ENCODE measurements around the gene GRID2IP. TPM values are rescaled to one million over a fixed set of nuclear protein-coding genes. Genes with fewer than 3 reads are reported as not detected.
A peak's percentile ranks its signal among the peaks of the same experiment; 100 is the strongest.

GRID2IP gene
- total RNA-seq, 2 experiments from 2014 or later, result 0.05 to 0.11 TPM

GRCh38 chr7:6497637-6497905 is 53.7 kb downstream of the GRID2IP start:
- CTCF ChIA-PET, result interaction anchor here (1.1 kb wide), 1 partner anchor 30 kb away, joined by 3 read pairs; no protein-coding TSS in a partner anchor
- ATAC-seq, result no peak
- DNase-seq, result no peak
- Mint-ChIP-seq H3K4me1 (no peaks in the 10 kb centered on the region), H3K27ac (no peak overlapping the region), H3K9me3 (ENCODE audit: low read depth) (no peaks in the 10 kb centered on the region), H3K4me3 (no peak overlapping the region), H3K36me3 (ENCODE audit: low read depth) (no peaks in the 10 kb centered on the region), H3K27me3 (no peaks in the 10 kb centered on the region)
- POLR2A ChIA-PET, result no interaction called here
- intact Hi-C loops (cut with DNase I, micrococcal nuclease), result no loop called here

GRCh38 chr7:6496842-6497636 is 54.2 kb downstream of the GRID2IP start:
- POLR2A ChIA-PET, result no interaction called here
- CTCF ChIA-PET, result interaction anchor here (0.7 to 1.1 kb wide), 2 partner anchors 23 to 30 kb away, joined by 3 to 4 read pairs; no protein-coding TSS in a partner anchor

GRCh38 chr7:6495597-6496262 is 55.5 kb downstream of the GRID2IP start:
- ATAC-seq (peak; percentile 53), DNase-seq (no peak)
- Mint-ChIP-seq H3K36me3 (ENCODE audit: low read depth) (no peaks in the 10 kb centered on the region), H3K27me3 (no peaks in the 10 kb centered on the region), H3K9me3 (ENCODE audit: low read depth) (no peaks in the 10 kb centered on the region), H3K27ac (no peak overlapping the region), H3K4me3 (no peak overlapping the region), H3K4me1 (no peaks in the 10 kb centered on the region)
- intact Hi-C loops (cut with DNase I, micrococcal nuclease), result no loop called here
- POLR2A ChIA-PET, result no interaction called here
- CTCF ChIA-PET, result no interaction called here

More at GRCh38 chr7:6496842-6497636, 54.2 kb downstream of the GRID2IP start:
- H3K36me3 Mint-ChIP-seq (ENCODE audit: low read depth), result no peaks in the 10 kb centered on the region
- H3K9me3 Mint-ChIP-seq (ENCODE audit: low read depth), result no peaks in the 10 kb centered on the region
- ATAC-seq, result no peak
- DNase-seq, result no peak
- H3K4me1 Mint-ChIP-seq, result no peaks in the 10 kb centered on the region
- H3K27ac Mint-ChIP-seq, result no peak overlapping the region
- H3K4me3 Mint-ChIP-seq, result no peak overlapping the region
- H3K27me3 Mint-ChIP-seq, result no peaks in the 10 kb centered on the region
- intact Hi-C loops (cut with DNase I, micrococcal nuclease), result no loop called here

- Mint-ChIP-seq H3K4me3 (no peak overlapping the region), H3K4me1 (no peaks in the 10 kb centered on the region), H3K9me3 (ENCODE audit: low read depth) (no peaks in the 10 kb centered on the region), H3K36me3 (ENCODE audit: low read depth) (no peaks in the 10 kb centered on the region), H3K27ac (no peak overlapping the region), H3K27me3 (no peaks in the 10 kb centered on the region)
- ChIA-PET POLR2A (no interaction called here), CTCF (no interaction called here)
- ATAC-seq (no peak), DNase-seq (no peak)
- intact Hi-C loops (cut with DNase I, micrococcal nuclease), result no loop called here
Measured at GRCh38 chr7:6494365-6494764, 56.9 kb downstream of the GRID2IP start.

GRCh38 chr7:6491194-6491593 is 60.1 kb downstream of the GRID2IP start:
- Mint-ChIP-seq H3K27ac (no peak overlapping the region), H3K36me3 (ENCODE audit: low read depth) (no peaks in the 10 kb centered on the region), H3K9me3 (ENCODE audit: low read depth) (no peaks in the 10 kb centered on the region), H3K27me3 (no peaks in the 10 kb centered on the region), H3K4me3 (no peak overlapping the region), H3K4me1 (no peaks in the 10 kb centered on the region)
- CTCF ChIA-PET, result interaction anchor here (0.7 kb wide), 1 partner anchor 24 kb away, joined by 3 read pairs; no protein-coding TSS in a partner anchor
- DNase-seq, result no peak
- intact Hi-C loops (cut with DNase I, micrococcal nuclease), result no loop called here
- ATAC-seq, result no peak
- POLR2A ChIA-PET, result no interaction called here

GRCh38 chr7:6489612-6490011 is 61.6 kb downstream of the GRID2IP start:
- Mint-ChIP-seq H3K36me3 (ENCODE audit: low read depth) (no peaks in the 10 kb centered on the region), H3K4me1 (peaks cover 3% of the 10 kb centered on the region), H3K4me3 (no peak overlapping the region), H3K27ac (no peak overlapping the region), H3K27me3 (no peaks in the 10 kb centered on the region), H3K9me3 (ENCODE audit: low read depth) (no peaks in the 10 kb centered on the region)
- no peak for DNase-seq
- ChIA-PET POLR2A (no interaction called here), CTCF (interaction anchor here (0.6 kb wide), 1 partner anchor 29 kb away, joined by 4 read pairs; no protein-coding TSS in a partner anchor)
- intact Hi-C loops (cut with DNase I, micrococcal nuclease), result no loop called here
- ATAC-seq, result no peak

GRCh38 chr7:6487184-6487545 is 64.1 kb downstream of the GRID2IP start:
- POLR2A ChIA-PET, result no interaction called here
- Mint-ChIP-seq H3K27me3 (no peaks in the 10 kb centered on the region), H3K27ac (no peak overlapping the region), H3K4me1 (peaks cover 14% of the 10 kb centered on the region), H3K9me3 (ENCODE audit: low read depth) (no peaks in the 10 kb centered on the region), H3K36me3 (ENCODE audit: low read depth) (peaks cover 8% of the 10 kb centered on the region), H3K4me3 (no peak overlapping the region)
- CTCF ChIA-PET, result interaction anchor here (0.6 kb wide), 1 partner anchor 29 kb away, joined by 3 read pairs; no protein-coding TSS in a partner anchor
- ATAC-seq (no peak), DNase-seq (no peak)
- intact Hi-C loops (cut with DNase I, micrococcal nuclease), result no loop called here

GRCh38 chr7:6486438-6487183 is 64.7 kb downstream of the GRID2IP start:
- DNase-seq, result no peak
- no peak overlapping the region for H3K27ac Mint-ChIP-seq
- no peak overlapping the region for H3K4me3 Mint-ChIP-seq
- no peak for ATAC-seq
- H3K36me3 Mint-ChIP-seq (ENCODE audit: low read depth), result peaks cover 12% of the 10 kb centered on the region
- H3K27me3 Mint-ChIP-seq, result no peaks in the 10 kb centered on the region
- ChIA-PET POLR2A (no interaction called here), CTCF (no interaction called here)
- H3K9me3 Mint-ChIP-seq (ENCODE audit: low read depth), result no peaks in the 10 kb centered on the region
- peaks cover 18% of the 10 kb centered on the region for H3K4me1 Mint-ChIP-seq
- intact Hi-C loops (cut with DNase I, micrococcal nuclease), result no loop called here

GRCh38 chr7:6482743-6483119 is 68.5 kb downstream of the GRID2IP start:
- intact Hi-C loops (cut with DNase I, micrococcal nuclease), result no loop called here
- Mint-ChIP-seq H3K27me3 (no peaks in the 10 kb centered on the region), H3K9me3 (ENCODE audit: low read depth) (no peaks in the 10 kb centered on the region), H3K27ac (peak overlapping the region; percentile 91), H3K4me1 (peaks cover 54% of the 10 kb centered on the region), H3K4me3 (peak overlapping the region; percentile 95), H3K36me3 (ENCODE audit: low read depth) (peaks cover 24% of the 10 kb centered on the region)
- ATAC-seq (peak; percentile 1), DNase-seq (no peak)
- CTCF ChIA-PET, result no interaction called here
- POLR2A ChIA-PET, result no interaction called here

GRCh38 chr7:6482307-6482706 is 69.0 kb downstream of the GRID2IP start:
- ATAC-seq, result no peak
- ChIA-PET CTCF (no interaction called here), POLR2A (no interaction called here)
- no peak for DNase-seq
- Mint-ChIP-seq H3K36me3 (ENCODE audit: low read depth) (peaks cover 24% of the 10 kb centered on the region), H3K27me3 (no peaks in the 10 kb centered on the region), H3K9me3 (ENCODE audit: low read depth) (no peaks in the 10 kb centered on the region), H3K27ac (peak overlapping the region; percentile 3), H3K4me1 (peaks cover 58% of the 10 kb centered on the region), H3K4me3 (peak overlapping the region; percentile 95)
- intact Hi-C loops (cut with DNase I, micrococcal nuclease), result no loop called here

- Mint-ChIP-seq H3K27ac (no peak overlapping the region), H3K4me3 (peak overlapping the region; percentile 43), H3K36me3 (ENCODE audit: low read depth) (peaks cover 24% of the 10 kb centered on the region), H3K4me1 (peaks cover 67% of the 10 kb centered on the region), H3K9me3 (ENCODE audit: low read depth) (no peaks in the 10 kb centered on the region), H3K27me3 (no peaks in the 10 kb centered on the region)
- ChIA-PET CTCF (no interaction called here), POLR2A (no interaction called here)
- no peak for ATAC-seq
- intact Hi-C loops (cut with DNase I, micrococcal nuclease), result no loop called here
- no peak for DNase-seq
Measured at GRCh38 chr7:6481445-6481844, 69.8 kb downstream of the GRID2IP start.

- no peak for ATAC-seq
- H3K36me3 Mint-ChIP-seq (ENCODE audit: low read depth), result peaks cover 24% of the 10 kb centered on the region
- POLR2A ChIA-PET, result interaction anchor here (0.6 to 1.2 kb wide), 2 partner anchors 9 to 240 kb away, joined by 3 to 7 read pairs; no protein-coding TSS in a partner anchor
- peak overlapping the region; percentile 16 for H3K27ac Mint-ChIP-seq
- intact Hi-C loops (cut with DNase I, micrococcal nuclease), result no loop called here
- DNase-seq, result no peak
- H3K4me3 Mint-ChIP-seq, result no peak overlapping the region
- no peaks in the 10 kb centered on the region for H3K27me3 Mint-ChIP-seq
- H3K9me3 Mint-ChIP-seq (ENCODE audit: low read depth), result no peaks in the 10 kb centered on the region
- CTCF ChIA-PET, result interaction anchor here (0.9 to 1.4 kb wide), 3 partner anchors 8 to 78 kb away, joined by 3 to 4 read pairs (median 3); no protein-coding TSS in a partner anchor
- H3K4me1 Mint-ChIP-seq, result peaks cover 78% of the 10 kb centered on the region
Measured at GRCh38 chr7:6480323-6480660, 71.0 kb downstream of the GRID2IP start.
